Neutrophil (primary cell): Measurements from ENCODE around the gene ACSBG1.

Experiments
- H3K27ac ChIP-seq: fragments of 200-600 bp; sonication (generic); 2 replicates; pipeline ENCODE4 v1.5.1; 2016; ENCODE audit warnings: mild to moderate bottlenecking, moderate library complexity
- H3K27me3 ChIP-seq: fragments of 200-600 bp; sonication (generic); 2 replicates; pipeline ENCODE4 v1.6.0; 2016; ENCODE audit warnings: mild to moderate bottlenecking
- H3K36me3 ChIP-seq: fragments of 200-600 bp; sonication (generic); 2 replicates; pipeline ENCODE4 v1.5.1; 2017
- H3K4me1 ChIP-seq, 2 experiments: fragments of 200-600 bp in 1 of 2; sonication (generic) in 1 of 2; 1 replicate in 1 of 2; 2 replicates in 1 of 2; pipeline versions ENCODE4 v1.5.1 to v1.6.1; 2013 to 2016; ENCODE audit warnings: low read depth in 1 of 2, low read length in 1 of 2, mild to moderate bottlenecking in 1 of 2, moderate library complexity in 1 of 2; ENCODE audit not compliant: control insufficient read depth in 1 of 2, insufficient read depth in 1 of 2
- H3K4me3 ChIP-seq, 2 experiments: fragments of 200-600 bp in 1 of 2; sonication (generic) in 1 of 2; 1 replicate in 1 of 2; 2 replicates in 1 of 2; pipeline ENCODE4 v1.5.1; 2013 to 2016; ENCODE audit warnings: low read depth in 1 of 2, low read length in 1 of 2, mild to moderate bottlenecking in 1 of 2, moderate library complexity in 1 of 2
- H3K9me3 ChIP-seq: fragments of 200-600 bp; sonication (generic); 2 replicates; pipeline ENCODE4 v1.5.1; 2016
- TF ChIP-seq, protein P1 (sequence below): fragments of 200-600 bp; sonication (generic); IDR thresholded peaks from 2 replicates; pipeline ENCODE4 v1.5.1; 2016; ENCODE audit warnings: antibody characterized with exemption

ACSBG1 gene

DNA sequence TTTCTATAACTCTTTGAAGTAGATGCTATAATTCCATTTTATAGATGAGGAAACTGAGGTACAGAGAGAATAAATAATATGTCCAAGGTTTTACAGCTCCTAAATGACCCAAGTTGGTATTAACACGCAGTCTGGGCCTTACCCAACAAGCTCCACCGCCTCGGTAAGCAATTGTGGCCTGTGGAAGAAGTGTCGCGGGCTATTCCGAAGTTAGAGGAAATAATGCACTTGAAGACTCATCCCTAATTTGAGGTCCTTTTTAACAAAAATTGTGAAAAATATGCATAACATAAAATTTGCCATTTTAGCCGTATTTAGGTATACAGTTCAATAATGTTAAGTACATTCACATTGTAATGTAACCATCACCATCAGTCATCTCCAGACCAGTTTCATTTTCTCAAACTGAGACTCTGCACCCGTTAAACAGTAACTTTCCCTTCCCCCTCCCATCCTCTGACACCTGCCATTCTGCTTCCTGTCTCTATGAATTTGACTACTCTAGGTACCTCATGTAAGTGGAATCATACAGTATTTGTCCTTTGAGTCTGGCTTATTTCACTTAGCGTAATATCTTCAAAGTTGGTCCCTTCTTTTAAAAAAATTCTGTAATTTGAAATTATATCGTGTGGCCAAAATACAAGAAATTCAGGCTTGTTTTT lies 67.0 kb downstream of the ACSBG1 start:
- Histone ChIP-seq H3K4me1 (no peaks in the 10 kb centered on the region), H3K27ac (no peak overlapping the region), H3K4me3 (no peak overlapping the region), H3K9me3 (no peaks in the 10 kb centered on the region), H3K36me3 (peaks cover 12% of the 10 kb centered on the region), H3K27me3 (no peaks in the 10 kb centered on the region)
- TF ChIP-seq, protein P1, sequence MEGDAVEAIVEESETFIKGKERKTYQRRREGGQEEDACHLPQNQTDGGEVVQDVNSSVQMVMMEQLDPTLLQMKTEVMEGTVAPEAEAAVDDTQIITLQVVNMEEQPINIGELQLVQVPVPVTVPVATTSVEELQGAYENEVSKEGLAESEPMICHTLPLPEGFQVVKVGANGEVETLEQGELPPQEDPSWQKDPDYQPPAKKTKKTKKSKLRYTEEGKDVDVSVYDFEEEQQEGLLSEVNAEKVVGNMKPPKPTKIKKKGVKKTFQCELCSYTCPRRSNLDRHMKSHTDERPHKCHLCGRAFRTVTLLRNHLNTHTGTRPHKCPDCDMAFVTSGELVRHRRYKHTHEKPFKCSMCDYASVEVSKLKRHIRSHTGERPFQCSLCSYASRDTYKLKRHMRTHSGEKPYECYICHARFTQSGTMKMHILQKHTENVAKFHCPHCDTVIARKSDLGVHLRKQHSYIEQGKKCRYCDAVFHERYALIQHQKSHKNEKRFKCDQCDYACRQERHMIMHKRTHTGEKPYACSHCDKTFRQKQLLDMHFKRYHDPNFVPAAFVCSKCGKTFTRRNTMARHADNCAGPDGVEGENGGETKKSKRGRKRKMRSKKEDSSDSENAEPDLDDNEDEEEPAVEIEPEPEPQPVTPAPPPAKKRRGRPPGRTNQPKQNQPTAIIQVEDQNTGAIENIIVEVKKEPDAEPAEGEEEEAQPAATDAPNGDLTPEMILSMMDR: no peak

DNA sequence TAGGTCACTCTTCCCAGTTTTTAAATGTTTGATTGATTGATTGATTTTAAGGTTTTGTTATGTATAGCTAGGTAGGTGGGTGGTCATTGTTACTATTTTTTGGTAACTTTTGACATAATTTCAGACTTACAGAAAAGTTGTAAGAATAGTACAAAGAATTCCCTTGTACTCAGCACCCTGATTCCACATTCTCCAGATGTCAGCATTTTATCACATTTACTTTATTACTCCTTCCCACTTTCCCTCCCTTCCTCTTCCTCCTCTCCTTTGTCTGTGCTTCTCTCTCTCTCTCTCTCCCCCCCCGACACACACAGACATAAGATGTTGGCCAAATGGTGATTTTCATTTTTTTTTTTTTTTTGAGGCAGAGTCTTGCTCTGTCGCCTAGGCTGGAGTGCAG lies 70.4 kb downstream of the ACSBG1 start:
- Histone ChIP-seq H3K27ac (no peak overlapping the region), H3K27me3 (no peaks in the 10 kb centered on the region), H3K4me3 (no peak overlapping the region), H3K4me1 (no peaks in the 10 kb centered on the region), H3K9me3 (no peaks in the 10 kb centered on the region), H3K36me3 (peaks cover 24% of the 10 kb centered on the region)
- TF ChIP-seq, protein P1: no peak

DNA sequence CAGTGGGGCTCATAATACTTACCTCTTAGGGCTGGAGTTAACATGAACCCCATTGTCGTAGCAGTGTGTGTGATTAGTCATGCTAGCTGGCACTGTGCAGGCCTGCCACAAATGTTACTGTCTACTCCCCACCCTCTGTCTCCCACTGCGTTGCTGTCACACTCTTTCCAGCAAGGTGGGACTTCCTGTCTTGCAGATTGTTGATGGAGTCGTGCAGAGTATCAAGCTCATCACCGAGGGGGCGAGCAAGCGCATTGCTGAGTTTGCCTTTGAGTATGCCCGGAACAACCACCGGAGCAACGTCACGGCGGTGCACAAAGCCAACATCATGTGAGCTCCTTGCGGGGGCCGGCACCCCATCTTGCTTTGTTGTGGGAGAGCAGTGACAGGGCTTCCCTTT lies 72.3 kb downstream of the ACSBG1 start:
- peaks cover 23% of the 10 kb centered on the region for H3K36me3 ChIP-seq
- no peak overlapping the region for H3K4me3 ChIP-seq
- no peak overlapping the region for H3K27ac ChIP-seq
- H3K27me3 ChIP-seq: no peaks in the 10 kb centered on the region
- TF ChIP-seq, protein P1: no peak
- no peaks in the 10 kb centered on the region for H3K4me1 ChIP-seq
- H3K9me3 ChIP-seq: no peaks in the 10 kb centered on the region

DNA sequence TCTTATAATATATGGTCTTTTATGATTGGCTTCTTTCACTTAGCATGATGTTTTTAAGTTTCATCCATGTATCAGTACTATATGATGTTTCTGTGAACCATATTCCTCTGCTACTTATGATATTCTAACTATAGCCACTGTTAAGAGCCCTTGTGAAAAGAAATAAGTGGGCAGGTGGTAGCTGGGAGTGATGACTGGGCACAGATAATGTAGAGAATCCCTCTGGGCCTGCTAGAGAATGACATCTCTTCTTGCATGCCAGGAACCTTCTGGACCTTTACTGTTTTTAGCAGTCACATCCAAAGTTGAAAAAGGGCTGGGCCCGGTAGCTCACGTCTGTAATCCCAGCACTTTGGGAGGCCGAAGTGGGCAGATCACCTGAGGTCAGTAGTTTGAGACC lies 75.0 kb downstream of the ACSBG1 start:
- Histone ChIP-seq H3K36me3 (peaks cover 12% of the 10 kb centered on the region), H3K9me3 (no peaks in the 10 kb centered on the region), H3K4me1 (no peaks in the 10 kb centered on the region), H3K27ac (no peak overlapping the region), H3K27me3 (no peaks in the 10 kb centered on the region), H3K4me3 (no peak overlapping the region)
- TF ChIP-seq, protein P1: no peak

DNA sequence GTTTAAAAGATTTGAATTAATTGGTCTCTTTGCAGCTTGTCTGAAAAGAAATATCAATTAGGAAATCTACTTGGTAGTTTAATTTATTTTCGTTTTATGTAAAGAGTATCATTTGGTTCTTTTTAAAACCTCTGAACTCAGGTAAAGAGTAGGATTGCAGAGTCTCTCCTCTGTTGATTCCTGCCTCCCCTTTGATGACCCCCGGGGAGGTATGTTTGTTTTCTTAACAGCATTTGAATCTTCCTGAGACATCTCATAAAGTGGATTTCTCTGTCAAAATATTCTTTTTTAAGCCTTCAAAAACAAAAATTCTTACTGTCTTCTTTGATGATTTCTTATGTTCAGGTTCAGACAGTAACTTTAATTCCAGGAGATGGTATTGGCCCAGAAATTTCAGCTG lies 77.2 kb downstream of the ACSBG1 start:
- Histone ChIP-seq H3K4me3 (no peak overlapping the region), H3K27ac (no peak overlapping the region), H3K4me1 (no peaks in the 10 kb centered on the region), H3K9me3 (no peaks in the 10 kb centered on the region), H3K36me3 (peaks cover 11% of the 10 kb centered on the region), H3K27me3 (no peaks in the 10 kb centered on the region)
- TF ChIP-seq, protein P1: no peak
